HepG2 (cell line): ENCODE measurements around the gene NEU4. TPM values are rescaled to one million over a fixed set of nuclear protein-coding genes. Genes with fewer than 3 reads are reported as not detected.

ENCODE experiments used
- BCL6 ChIP-seq: IDR thresholded peaks from 2 replicates; pipeline ENCODE4 v1.6.1; 2016; ENCODE audit warnings: missing genetic modification reagents, missing compliant biosample characterization
- BHLHE40 ChIP-seq: IDR thresholded peaks from 2 replicates; pipeline ENCODE4 v1.6.1; 2011; ENCODE audit warnings: low read length, improper control_type of control experiment
- E2F1 ChIP-seq: sonication (generic); formaldehyde crosslinking; IDR thresholded peaks from 2 replicates; pipeline ENCODE4 v1.5.0; 2020; ENCODE audit warnings: missing genetic modification reagents
- KAT7 ChIP-seq: IDR thresholded peaks from 2 replicates; pipeline ENCODE4 v1.6.1; 2018; ENCODE audit warnings: borderline replicate concordance, missing compliant biosample characterization
- MEIS2 ChIP-seq: sonication (generic); formaldehyde crosslinking; IDR thresholded peaks from 2 replicates; pipeline ENCODE4 v1.9.0; 2021; ENCODE audit warnings: mild to moderate bottlenecking, missing genetic modification reagents
- MXD3 ChIP-seq: IDR thresholded peaks from 2 replicates; pipeline ENCODE4 v1.6.1; 2016; ENCODE audit warnings: mild to moderate bottlenecking, missing biosample characterization, missing genetic modification reagents
- NFAT5 ChIP-seq: sonication (generic); formaldehyde crosslinking; IDR thresholded peaks from 2 replicates; pipeline ENCODE4 v1.4.0; 2020; ENCODE audit warnings: missing genetic modification reagents
- SPEN ChIP-seq: sonication (generic); formaldehyde crosslinking; IDR thresholded peaks from 2 replicates; pipeline ENCODE4 v1.5.1; 2020; ENCODE audit warnings: low read depth, mild to moderate bottlenecking, missing genetic modification reagents
- ZHX2 ChIP-seq, 2 experiments: sonication (generic) in 1 of 2; formaldehyde crosslinking in 1 of 2; IDR thresholded peaks; 2 replicates each; pipeline versions ENCODE4 v1.6.1 to v1.9.0; 2014 to 2022; ENCODE audit warnings: antibody characterized with exemption in 1 of 2, borderline replicate concordance in 1 of 2, inconsistent platforms in 1 of 2, low read depth in 1 of 2, missing genetic modification reagents in 1 of 2
- ZMYM2 ChIP-seq: sonication (generic); formaldehyde crosslinking; IDR thresholded peaks from 2 replicates; pipeline ENCODE4 v1.8.0; 2022; ENCODE audit warnings: mild to moderate bottlenecking, missing genetic modification reagents
- ZNF713 ChIP-seq: sonication (generic); formaldehyde crosslinking; IDR thresholded peaks from 2 replicates; pipeline ENCODE4 v1.4.0; 2020; ENCODE audit warnings: mild to moderate bottlenecking, missing genetic modification reagents
- ZNF770 ChIP-seq: sonication (generic); formaldehyde crosslinking; IDR thresholded peaks from 2 replicates; pipeline ENCODE4 v1.5.0; 2020; ENCODE audit warnings: mild to moderate bottlenecking, missing genetic modification reagents
- ZNF883 ChIP-seq: sonication (generic); formaldehyde crosslinking; IDR thresholded peaks from 2 replicates; pipeline ENCODE4 v1.5.1; 2020; ENCODE audit warnings: mild to moderate bottlenecking, missing genetic modification reagents; ENCODE audit errors: not compliant biosample characterization
- polyA plus RNA-seq, 8 experiments: library from polyadenylated mRNA; depleted of rRNA in 3 of 8; stranded (reverse) in 7 of 8; unstranded in 1 of 8; fragments of >200 nt; fragmentation: Illumina TruSeq in 4 of 8; extraction: Trizol in 4 of 8; gene quantifications; 2 replicates each; pipeline versions ENCODE4 v1.2.1 to v1.2.3, GENCODE V29; 2011 to 2016; ENCODE audit warnings: low read depth in 4 of 8, missing spikeins in 1 of 8, mixed read lengths in 1 of 8; ENCODE audit not compliant: insufficient read depth in 1 of 8
- total RNA-seq, 5 experiments: library from RNA; depleted of rRNA; stranded (reverse); fragments of >200 nt; fragmentation: Illumina TruSeq; extraction: Trizol; gene quantifications; 2 replicates each; pipeline ENCODE4 v1.2.3, GENCODE V29; 2016; ENCODE audit warnings: low read depth in 1 of 5

Gene NEU4
- total and polyA plus RNA-seq, 2 of the 13 experiments (the other 11 are each of a cell fraction or from before 2014, with no cell fraction given) = 53.5 to 107 TPM

GRCh38 chr2:241808721-241809382 lies at the start of gene NEU4 (continued):
- TF ChIP-seq MXD3 (CRISPR knock-in tag) = peak; percentile 88
- no peak for TF ChIP-seq ZNF713
- peak; percentile 94 for TF ChIP-seq ZNF883 (CRISPR knock-in tag)
- peak; percentile 75; the same call in 1 of the 2 replicates for TF ChIP-seq E2F1 (CRISPR knock-in tag)
- TF ChIP-seq ZHX2 (IDR thresholded peaks at IDR 0.05; ENCODE audit: low read depth) = no peak; the same call in 1 of the 2 replicates
- peak; percentile 95; the same call in 1 of the 2 replicates for TF ChIP-seq ZHX2 (CRISPR knock-in tag; IDR thresholded peaks at IDR 0.05; ENCODE audit: borderline replicate concordance)
- TF ChIP-seq BHLHE40 = peak; percentile 42; the same call in 1 of the 2 replicates
- peak; percentile 93 for TF ChIP-seq NFAT5
- TF ChIP-seq BCL6 (CRISPR knock-in tag) = peak; percentile 53
- no peak; the same call in 1 of the 2 replicates for TF ChIP-seq KAT7 (CRISPR knock-in tag)
- TF ChIP-seq MEIS2 (CRISPR knock-in tag) = peak; percentile 88
- peak; percentile 93 for TF ChIP-seq SPEN (CRISPR knock-in tag)
- peak; percentile 75; the same call in 1 of the 2 replicates for TF ChIP-seq ZNF770
- TF ChIP-seq ZMYM2 (CRISPR knock-in tag) = peak; percentile 93
